Stimulated activated CD4-positive, alpha-beta T cell treated with anti-CD3 and anti-CD28 coated beads, Interleukin-1b, Interleukin-23, amount 100 ng/mL, for 1 hour (primary cell): ENCODE data around the gene EHBP1L1.

Experiments used
- DNase-seq, 2 donors: peaks; one replicate each; pipeline ENCODE4 v3.0.0-alpha.2; 2020; ENCODE audit warnings: low read depth in 2 of 2

Gene EHBP1L1

GRCh38 chr11:65593518-65594414, 17.9 kb downstream of the EHBP1L1 start:
- DNase-seq = no peak

GRCh38 chr11:65595131-65595530, 19.3 kb downstream of the EHBP1L1 start:
- no peak for DNase-seq

GRCh38 chr11:65595543-65596281, 19.9 kb downstream of the EHBP1L1 start, which contains the start of gene KCNK7:
Gene KCNK7, minus strand, starts transcription at chr11:65595800. Its CDS starts 28 bp downstream, at chr11:65595772.
- DNase-seq = no peak

GRCh38 chr11:65596520-65596919, 20.7 kb downstream of the EHBP1L1 start:
- DNase-seq = no peak

- DNase-seq = no peak
Measured at GRCh38 chr11:65598258-65598699, 22.4 kb downstream of the EHBP1L1 start.

- DNase-seq = no peak
Measured at GRCh38 chr11:65599216-65599954, 23.5 kb downstream of the EHBP1L1 start.

- no peak for DNase-seq
Measured at GRCh38 chr11:65599955-65600246, 24.0 kb downstream of the EHBP1L1 start.

GRCh38 chr11:65604258-65604657, 28.4 kb downstream of the EHBP1L1 start:
- no peak for DNase-seq

- no peak for DNase-seq
Measured at GRCh38 chr11:65606876-65607613, 31.2 kb downstream of the EHBP1L1 start.

GRCh38 chr11:65607614-65608426, 32.0 kb downstream of the EHBP1L1 start:
- DNase-seq = no peak

- DNase-seq = no peak
Measured at GRCh38 chr11:65609229-65609628, 33.4 kb downstream of the EHBP1L1 start.

GRCh38 chr11:65609665-65610064, 33.8 kb downstream of the EHBP1L1 start:
- DNase-seq = no peak

GRCh38 chr11:65610404-65610803, 34.6 kb downstream of the EHBP1L1 start:
- no peak for DNase-seq

- DNase-seq = no peak
Measured at GRCh38 chr11:65611028-65611757, 35.3 kb downstream of the EHBP1L1 start.

GRCh38 chr11:65611758-65612603, 36.1 kb downstream of the EHBP1L1 start:
- no peak for DNase-seq

GRCh38 chr11:65612691-65613090, 36.8 kb downstream of the EHBP1L1 start:
- DNase-seq = no peak

GRCh38 chr11:65613091-65613928, 37.5 kb downstream of the EHBP1L1 start:
- no peak for DNase-seq
